GM23338 (cell line): ENCODE data around the gene FFAR2.

Experiments used
- EZH2 ChIP-seq: fragments of 200-600 bp; sonication (generic); IDR thresholded peaks from one replicate; pipeline ENCODE4 v1.8.0; 2017; ENCODE audit warnings: antibody characterized with exemption, mild to moderate bottlenecking, low read depth; ENCODE audit not compliant: unreplicated experiment
- JUNB ChIP-seq: IDR thresholded peaks from one replicate; pipeline ENCODE4 v1.6.1; 2016; ENCODE audit warnings: antibody characterized with exemption; ENCODE audit not compliant: unreplicated experiment
- POLR2AphosphoS5 ChIP-seq: IDR thresholded peaks from 2 replicates; pipeline ENCODE4 v1.6.1; 2016; ENCODE audit warnings: antibody characterized with exemption, low read depth
- REST ChIP-seq: IDR thresholded peaks from one replicate; pipeline ENCODE4 v1.6.1; 2018; ENCODE audit warnings: antibody characterized with exemption; ENCODE audit not compliant: unreplicated experiment
- TF ChIP-seq, protein P1 (sequence below), 2 experiments: fragments of 200-600 bp in 1 of 2; sonication (generic) in 1 of 2; conservative IDR thresholded peaks; 2 replicates each; pipeline versions ENCODE4 v1.5.1 to v1.6.1; 2016 to 2017; ENCODE audit warnings: antibody characterized with exemption in 2 of 2, low read depth in 2 of 2, mild to moderate bottlenecking in 2 of 2, moderate library complexity in 1 of 2

DNA sequence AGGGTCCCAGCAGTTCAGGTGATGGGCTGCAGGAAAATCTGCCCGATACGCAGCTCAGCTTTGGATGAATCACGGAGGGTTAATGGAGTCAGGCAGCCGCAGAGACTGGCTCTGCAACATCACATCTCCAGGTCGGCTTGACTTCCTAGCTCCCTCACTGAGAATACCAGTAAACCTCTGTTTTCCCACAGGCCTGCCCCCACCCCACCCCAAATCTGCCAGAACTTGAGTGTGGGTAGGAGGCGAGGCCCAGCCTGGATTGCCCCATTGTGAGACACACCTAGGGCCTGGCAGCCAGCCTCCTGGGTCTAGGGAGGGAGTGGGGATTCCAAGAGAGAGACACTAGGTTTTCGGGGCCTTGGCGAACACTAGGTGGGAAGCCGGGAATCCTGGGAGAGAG, 45.9 kb downstream of the FFAR2 start:
- TF ChIP-seq, protein P1, sequence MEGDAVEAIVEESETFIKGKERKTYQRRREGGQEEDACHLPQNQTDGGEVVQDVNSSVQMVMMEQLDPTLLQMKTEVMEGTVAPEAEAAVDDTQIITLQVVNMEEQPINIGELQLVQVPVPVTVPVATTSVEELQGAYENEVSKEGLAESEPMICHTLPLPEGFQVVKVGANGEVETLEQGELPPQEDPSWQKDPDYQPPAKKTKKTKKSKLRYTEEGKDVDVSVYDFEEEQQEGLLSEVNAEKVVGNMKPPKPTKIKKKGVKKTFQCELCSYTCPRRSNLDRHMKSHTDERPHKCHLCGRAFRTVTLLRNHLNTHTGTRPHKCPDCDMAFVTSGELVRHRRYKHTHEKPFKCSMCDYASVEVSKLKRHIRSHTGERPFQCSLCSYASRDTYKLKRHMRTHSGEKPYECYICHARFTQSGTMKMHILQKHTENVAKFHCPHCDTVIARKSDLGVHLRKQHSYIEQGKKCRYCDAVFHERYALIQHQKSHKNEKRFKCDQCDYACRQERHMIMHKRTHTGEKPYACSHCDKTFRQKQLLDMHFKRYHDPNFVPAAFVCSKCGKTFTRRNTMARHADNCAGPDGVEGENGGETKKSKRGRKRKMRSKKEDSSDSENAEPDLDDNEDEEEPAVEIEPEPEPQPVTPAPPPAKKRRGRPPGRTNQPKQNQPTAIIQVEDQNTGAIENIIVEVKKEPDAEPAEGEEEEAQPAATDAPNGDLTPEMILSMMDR (conservative IDR thresholded peaks at IDR 0.05; ENCODE audit: low read depth in 2 of 2), result no peak
- TF ChIP-seq EZH2 (no peak), POLR2AphosphoS5 (no peak), REST (no peak), JUNB (no peak)
